Umbilical cord (tissue), 2 donors: ENCODE measurements around the gene MCUR1. TPM values are rescaled to one million over a fixed set of nuclear protein-coding genes. Genes with fewer than 3 reads are reported as not detected.
"Not testable (repeated sequence)": the region's sequence is repeated elsewhere in the genome, so short reads cannot be mapped to it uniquely, and the experiment has no call there.

ENCODE experiments used
- DNase-seq: peaks from one replicate; pipeline ENCODE4 v3.0.0-alpha.2; 2015; ENCODE audit warnings: low spot score
- total RNA-seq: library from RNA; depleted of rRNA; stranded (reverse); fragments of >200 nt; gene quantifications from one replicate; pipeline ENCODE4 v1.2.3, GENCODE V29; 2014; ENCODE audit warnings: low replicate concordance; ENCODE audit not compliant: insufficient read depth

The MCUR1 gene
- total RNA-seq, 1 donor from 2014 or later = 10.1 TPM

GRCh38 chr6:13778028-13778427, 36.3 kb downstream of the MCUR1 start:
- DNase-seq = no peak

GRCh38 chr6:13776602-13777001, 37.8 kb downstream of the MCUR1 start:
- no peak for DNase-seq

- DNase-seq = not testable (repeated sequence)
Observed at GRCh38 chr6:13775466-13775865, 38.9 kb downstream of the MCUR1 start.

GRCh38 chr6:13772358-13773030, 41.9 kb downstream of the MCUR1 start:
- not testable (repeated sequence) for DNase-seq

- no peak for DNase-seq
Observed at GRCh38 chr6:13769655-13770053, 44.7 kb downstream of the MCUR1 start.

- no peak for DNase-seq
Observed at GRCh38 chr6:13769034-13769654, 45.2 kb downstream of the MCUR1 start.

GRCh38 chr6:13767121-13767808, 47.1 kb downstream of the MCUR1 start:
- DNase-seq = peak; percentile 56

- DNase-seq = no peak
Observed at GRCh38 chr6:13766201-13766634, 48.1 kb downstream of the MCUR1 start.

GRCh38 chr6:13765570-13765969, 48.8 kb downstream of the MCUR1 start:
- DNase-seq = no peak

- DNase-seq = no peak
Observed at GRCh38 chr6:13764996-13765395, 49.4 kb downstream of the MCUR1 start.

- DNase-seq = no peak
Observed at GRCh38 chr6:13763740-13764381, 50.5 kb downstream of the MCUR1 start.

GRCh38 chr6:13762611-13763441, 51.5 kb downstream of the MCUR1 start:
- peak; percentile 88 for DNase-seq

- no peak for DNase-seq
Observed at GRCh38 chr6:13761361-13762036, 52.9 kb downstream of the MCUR1 start.

- peak; percentile 42 for DNase-seq
Observed at GRCh38 chr6:13760307-13761304, 53.8 kb downstream of the MCUR1 start.

GRCh38 chr6:13759025-13759424, 55.3 kb downstream of the MCUR1 start:
- DNase-seq = no peak

- no peak for DNase-seq
Observed at GRCh38 chr6:13754644-13755043, 59.7 kb downstream of the MCUR1 start.

- no peak for DNase-seq
Observed at GRCh38 chr6:13743736-13744127, 70.6 kb downstream of the MCUR1 start.

- no peak for DNase-seq
Observed at GRCh38 chr6:13742961-13743735, 71.2 kb downstream of the MCUR1 start.

- no peak for DNase-seq
Observed at GRCh38 chr6:13741365-13741764, 73.0 kb downstream of the MCUR1 start.
